GM12878 (cell line): ENCODE results near the gene EEF1E1. TPM values are rescaled to one million over a fixed set of nuclear protein-coding genes. Genes with fewer than 3 reads are reported as not detected.

Experiments used
- BACH1 ChIP-seq: fragments of 450-650 bp; IDR thresholded peaks from 2 replicates; pipeline ENCODE4 v1.6.1; 2017; ENCODE audit warnings: mild to moderate bottlenecking, borderline replicate concordance
- CHD2 ChIP-seq: IDR thresholded peaks from 2 replicates; pipeline ENCODE4 v1.6.1; 2011; ENCODE audit warnings: low read depth, low read length, improper control_type of control experiment, borderline replicate concordance
- EP300 ChIP-seq, 2 experiments: fragments of 150-350 bp in 1 of 2; IDR thresholded peaks; 2 replicates each; pipeline ENCODE4 v1.6.1; 2011 to 2012; ENCODE audit warnings: low read depth in 2 of 2, low read length in 2 of 2, borderline replicate concordance in 1 of 2, improper control_type of control experiment in 1 of 2, inconsistent platforms in 1 of 2; ENCODE audit not compliant: control insufficient read depth in 1 of 2
- ETV6 ChIP-seq, 2 experiments: fragments of 450-650 bp in 1 of 2; IDR thresholded peaks in 1 of 2; conservative IDR thresholded peaks in 1 of 2; 2 replicates each; pipeline ENCODE4 v1.6.1; 2014; ENCODE audit warnings: antibody characterized with exemption in 1 of 2, borderline replicate concordance in 1 of 2, low read depth in 1 of 2, mild to moderate bottlenecking in 1 of 2, moderate library complexity in 1 of 2
- HDAC6 ChIP-seq: fragments of 200-600 bp; sonication (generic); IDR thresholded peaks from one replicate; pipeline ENCODE4 v1.8.0; 2017; ENCODE audit warnings: antibody characterized with exemption; ENCODE audit not compliant: unreplicated experiment
- KAT2A ChIP-seq: conservative IDR thresholded peaks from 2 replicates; pipeline ENCODE4 v1.6.1; 2011; ENCODE audit warnings: low read depth, low read length; ENCODE audit not compliant: control insufficient read depth
- LARP7 ChIP-seq: fragments of 450-650 bp; IDR thresholded peaks from 2 replicates; pipeline ENCODE4 v1.6.1; 2017; ENCODE audit warnings: mild to moderate bottlenecking
- NBN ChIP-seq: fragments of 450-650 bp; IDR thresholded peaks from 2 replicates; pipeline ENCODE4 v1.6.1; 2016
- POLR2AphosphoS5 ChIP-seq: IDR thresholded peaks from 2 replicates; pipeline ENCODE4 v1.6.1; 2011; ENCODE audit warnings: mild to moderate bottlenecking, low read length, inconsistent platforms
- RAD51 ChIP-seq: fragments of 450-650 bp; IDR thresholded peaks from 2 replicates; pipeline ENCODE4 v1.6.1; 2016; ENCODE audit warnings: moderate library complexity, mild to moderate bottlenecking, inconsistent platforms
- RB1 ChIP-seq: fragments of 450-650 bp; formaldehyde crosslinking; IDR thresholded peaks from 2 replicates; pipeline ENCODE4 v1.6.1; 2017; ENCODE audit warnings: mild to moderate bottlenecking, borderline replicate concordance
- RFX5 ChIP-seq: IDR thresholded peaks from 2 replicates; pipeline ENCODE4 v1.6.1; 2011; ENCODE audit warnings: low read depth, low read length, improper control_type of control experiment
- RUNX3 ChIP-seq: IDR thresholded peaks from 2 replicates; pipeline ENCODE4 v1.6.1; 2012; ENCODE audit warnings: low read length, inconsistent platforms
- SIN3A ChIP-seq: IDR thresholded peaks from 2 replicates; pipeline ENCODE4 v1.6.1; 2012; ENCODE audit warnings: low read depth, low read length, improper control_type of control experiment
- SRF ChIP-seq, 2 experiments: IDR thresholded peaks; 2 replicates each; pipeline ENCODE4 v1.6.1; 2011; ENCODE audit warnings: low read depth in 2 of 2, low read length in 2 of 2, mild to moderate bottlenecking in 1 of 2, moderate library complexity in 1 of 2
- TAF1 ChIP-seq: IDR thresholded peaks from 2 replicates; pipeline ENCODE4 v1.6.1; 2011; ENCODE audit warnings: mild to moderate bottlenecking, low read depth, low read length, borderline replicate concordance
- YY1 ChIP-seq: IDR thresholded peaks from 2 replicates; pipeline ENCODE4 v1.6.1; 2011; ENCODE audit warnings: low read depth, mild to moderate bottlenecking, low read length
- polyA plus RNA-seq, 11 experiments: library from polyadenylated mRNA; depleted of rRNA in 4 of 11; unstranded in 6 of 11; stranded (reverse) in 5 of 11; fragments of >200 nt; fragmentation: Nextera tagmentation in 4 of 11; fragmentation: Illumina TruSeq in 1 of 11; extraction: Ambion mirVana in 4 of 11; extraction: Trizol in 1 of 11; gene quantifications; 1 replicate in 1 of 11; 2 replicates in 10 of 11; pipeline versions ENCODE4 v1.2.1 to v1.2.3, GENCODE V29; 2011 to 2016; ENCODE audit warnings: inconsistent platforms in 2 of 11, missing spikeins in 2 of 11, low read depth in 1 of 11
- total RNA-seq, 4 experiments: library from RNA; depleted of rRNA in 3 of 4; stranded (reverse); fragments of >200 nt in 3 of 4; fragmentation: Illumina TruSeq in 1 of 4; extraction: Trizol in 1 of 4; gene quantifications; 2 replicates each; pipeline versions ENCODE4 v1.2.1 to v1.2.3, GENCODE V29; 2013 to 2021
- TF ChIP-seq, protein P1 (sequence below): fragments of 450-650 bp; IDR thresholded peaks from 2 replicates; pipeline ENCODE4 v1.6.1; 2018; ENCODE audit warnings: borderline replicate concordance, mild to moderate bottlenecking; ENCODE audit not compliant: partially characterized antibody
- TF ChIP-seq, protein P2 (sequence below): IDR thresholded peaks from 2 replicates; pipeline ENCODE4 v1.6.1; 2012; ENCODE audit warnings: low read depth, low read length, improper control_type of control experiment
- TF ChIP-seq, protein P3 (sequence below): fragments of 450-650 bp; IDR thresholded peaks from 2 replicates; pipeline ENCODE4 v1.6.1; 2017; ENCODE audit warnings: low read depth, mild to moderate bottlenecking, moderate library complexity
- TF ChIP-seq, protein P4 (sequence below): fragments of 450-650 bp; IDR thresholded peaks from 2 replicates; pipeline ENCODE4 v1.6.1; 2016; ENCODE audit warnings: mild to moderate bottlenecking

EEF1E1 gene
- total and polyA plus RNA-seq, 10 of the 15 experiments (the other 5 are each of a cell fraction or from before 2014, with no cell fraction given) = 55.3 to 668 (median 121) TPM

DNA sequence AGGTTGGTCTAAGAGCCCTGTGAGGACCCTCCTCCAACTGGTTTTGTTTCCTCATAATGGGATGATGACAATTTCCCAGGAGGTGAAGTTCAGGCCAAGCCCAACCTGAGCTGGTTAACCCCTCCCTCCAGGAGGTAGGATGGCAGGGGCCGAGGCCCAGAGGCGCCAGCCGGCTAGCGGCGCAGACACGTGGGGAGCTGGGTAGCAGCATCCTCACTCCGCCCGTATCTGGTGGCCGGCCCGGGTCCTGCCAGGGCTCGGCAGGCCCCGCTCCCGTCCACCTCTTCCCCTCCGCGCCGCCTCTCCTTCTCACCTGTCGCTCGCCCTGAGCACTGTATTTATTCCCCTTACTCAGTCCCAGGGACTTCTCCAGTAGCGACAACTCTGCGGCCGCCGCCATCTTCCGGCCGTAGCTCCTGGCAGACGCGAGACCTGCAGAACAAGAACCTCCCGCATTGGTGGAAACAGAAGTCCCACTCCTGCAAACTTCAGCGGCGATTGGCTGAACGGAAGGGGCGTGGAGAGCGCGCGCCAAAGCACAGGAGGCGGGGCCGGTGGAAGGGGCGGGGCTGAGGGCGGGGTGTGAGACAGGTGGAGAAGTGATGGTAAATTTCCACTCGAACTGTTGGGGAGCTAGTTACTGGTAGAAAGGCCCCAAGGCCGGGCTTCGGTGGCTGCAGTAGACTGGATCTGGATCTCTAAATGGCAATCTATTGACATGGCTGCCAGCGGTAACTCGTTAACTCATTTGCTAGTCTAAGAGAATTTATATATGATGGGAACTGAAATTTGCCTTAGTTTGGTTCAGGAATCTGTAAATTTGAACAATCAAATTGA, at the start of gene EEF1E1 (continued):
- TF ChIP-seq, protein P1, sequence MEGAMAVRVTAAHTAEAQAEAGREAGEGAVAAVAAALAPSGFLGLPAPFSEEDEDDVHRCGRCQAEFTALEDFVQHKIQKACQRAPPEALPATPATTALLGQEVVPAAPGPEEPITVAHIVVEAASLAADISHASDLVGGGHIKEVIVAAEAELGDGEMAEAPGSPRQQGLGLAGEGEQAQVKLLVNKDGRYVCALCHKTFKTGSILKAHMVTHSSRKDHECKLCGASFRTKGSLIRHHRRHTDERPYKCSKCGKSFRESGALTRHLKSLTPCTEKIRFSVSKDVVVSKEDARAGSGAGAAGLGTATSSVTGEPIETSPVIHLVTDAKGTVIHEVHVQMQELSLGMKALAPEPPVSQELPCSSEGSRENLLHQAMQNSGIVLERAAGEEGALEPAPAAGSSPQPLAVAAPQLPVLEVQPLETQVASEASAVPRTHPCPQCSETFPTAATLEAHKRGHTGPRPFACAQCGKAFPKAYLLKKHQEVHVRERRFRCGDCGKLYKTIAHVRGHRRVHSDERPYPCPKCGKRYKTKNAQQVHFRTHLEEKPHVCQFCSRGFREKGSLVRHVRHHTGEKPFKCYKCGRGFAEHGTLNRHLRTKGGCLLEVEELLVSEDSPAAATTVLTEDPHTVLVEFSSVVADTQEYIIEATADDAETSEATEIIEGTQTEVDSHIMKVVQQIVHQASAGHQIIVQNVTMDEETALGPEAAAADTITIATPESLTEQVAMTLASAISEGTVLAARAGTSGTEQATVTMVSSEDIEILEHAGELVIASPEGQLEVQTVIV = no peak
- TF ChIP-seq POLR2AphosphoS5 (peak; percentile 62; the same call in 1 of the 2 replicates), HDAC6 (no peak), KAT2A (no peak), RB1 (peak; percentile 81; the same call in 1 of the 2 replicates), YY1 (peak; percentile 98), SIN3A (peak; percentile 90), BACH1 (no peak), LARP7 (peak; percentile 21; the same call in 1 of the 2 replicates), RAD51 (no peak), CHD2 (peak; percentile 93), ETV6 (conservative IDR thresholded peaks at IDR 0.05 in 1 of 2, IDR thresholded peaks at IDR 0.05 in 1 of 2; ENCODE audit: borderline replicate concordance in 1 of 2, low read depth in 1 of 2) (0 out of 4 replicates have a peak, but pooled peaks of 1 of the 2 experiments have one; percentile 15), NBN (peak; percentile 53; the same call in 1 of the 2 replicates), RUNX3 (peak; percentile 49), RFX5 (peak; percentile 50; the same call in 1 of the 2 replicates), TAF1 (peak; percentile 83), EP300 (IDR thresholded peaks at IDR 0.05; ENCODE audit: borderline replicate concordance in 1 of 2, control insufficient read depth in 1 of 2, low read depth in 2 of 2, low read length in 2 of 2) (no peak), SRF (IDR thresholded peaks at IDR 0.05; ENCODE audit: low read depth in 2 of 2, low read length in 2 of 2) (no peak)
- TF ChIP-seq, protein P2, sequence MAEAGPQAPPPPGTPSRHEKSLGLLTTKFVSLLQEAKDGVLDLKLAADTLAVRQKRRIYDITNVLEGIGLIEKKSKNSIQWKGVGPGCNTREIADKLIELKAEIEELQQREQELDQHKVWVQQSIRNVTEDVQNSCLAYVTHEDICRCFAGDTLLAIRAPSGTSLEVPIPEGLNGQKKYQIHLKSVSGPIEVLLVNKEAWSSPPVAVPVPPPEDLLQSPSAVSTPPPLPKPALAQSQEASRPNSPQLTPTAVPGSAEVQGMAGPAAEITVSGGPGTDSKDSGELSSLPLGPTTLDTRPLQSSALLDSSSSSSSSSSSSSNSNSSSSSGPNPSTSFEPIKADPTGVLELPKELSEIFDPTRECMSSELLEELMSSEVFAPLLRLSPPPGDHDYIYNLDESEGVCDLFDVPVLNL = peak; percentile 69; the same call in 1 of the 2 replicates
- TF ChIP-seq, protein P3, sequence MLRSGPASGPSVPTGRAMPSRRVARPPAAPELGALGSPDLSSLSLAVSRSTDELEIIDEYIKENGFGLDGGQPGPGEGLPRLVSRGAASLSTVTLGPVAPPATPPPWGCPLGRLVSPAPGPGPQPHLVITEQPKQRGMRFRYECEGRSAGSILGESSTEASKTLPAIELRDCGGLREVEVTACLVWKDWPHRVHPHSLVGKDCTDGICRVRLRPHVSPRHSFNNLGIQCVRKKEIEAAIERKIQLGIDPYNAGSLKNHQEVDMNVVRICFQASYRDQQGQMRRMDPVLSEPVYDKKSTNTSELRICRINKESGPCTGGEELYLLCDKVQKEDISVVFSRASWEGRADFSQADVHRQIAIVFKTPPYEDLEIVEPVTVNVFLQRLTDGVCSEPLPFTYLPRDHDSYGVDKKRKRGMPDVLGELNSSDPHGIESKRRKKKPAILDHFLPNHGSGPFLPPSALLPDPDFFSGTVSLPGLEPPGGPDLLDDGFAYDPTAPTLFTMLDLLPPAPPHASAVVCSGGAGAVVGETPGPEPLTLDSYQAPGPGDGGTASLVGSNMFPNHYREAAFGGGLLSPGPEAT = peak; percentile 98
- TF ChIP-seq, protein P4, sequence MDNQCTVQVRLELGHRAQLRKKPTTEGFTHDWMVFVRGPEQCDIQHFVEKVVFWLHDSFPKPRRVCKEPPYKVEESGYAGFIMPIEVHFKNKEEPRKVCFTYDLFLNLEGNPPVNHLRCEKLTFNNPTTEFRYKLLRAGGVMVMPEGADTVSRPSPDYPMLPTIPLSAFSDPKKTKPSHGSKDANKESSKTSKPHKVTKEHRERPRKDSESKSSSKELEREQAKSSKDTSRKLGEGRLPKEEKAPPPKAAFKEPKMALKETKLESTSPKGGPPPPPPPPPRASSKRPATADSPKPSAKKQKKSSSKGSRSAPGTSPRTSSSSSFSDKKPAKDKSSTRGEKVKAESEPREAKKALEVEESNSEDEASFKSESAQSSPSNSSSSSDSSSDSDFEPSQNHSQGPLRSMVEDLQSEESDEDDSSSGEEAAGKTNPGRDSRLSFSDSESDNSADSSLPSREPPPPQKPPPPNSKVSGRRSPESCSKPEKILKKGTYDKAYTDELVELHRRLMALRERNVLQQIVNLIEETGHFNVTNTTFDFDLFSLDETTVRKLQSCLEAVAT = peak; percentile 44; the same call in 1 of the 2 replicates
